ENCODE data around the gene PPP1R12B. TPM values are rescaled to one million over a fixed set of nuclear protein-coding genes. Genes with fewer than 3 reads are reported as not detected.
"Not testable (repeated sequence)": the region's sequence is repeated elsewhere in the genome, so short reads cannot be mapped to it uniquely, and the experiment has no call there.

The PPP1R12B gene
- total RNA-seq, 1 donor from 2014 or later: 14.6 TPM

GRCh38 chr1:202575918-202576653 is 227.6 kb downstream of the PPP1R12B start:
- no peak for ATAC-seq
- no peak for DNase-seq (ENCODE audit: low spot score)

GRCh38 chr1:202576816-202577215 is 228.3 kb downstream of the PPP1R12B start:
- ATAC-seq (no peak), DNase-seq (ENCODE audit: low spot score) (no peak)

- no peak for ATAC-seq
- no peak for DNase-seq (ENCODE audit: low spot score)
Observed at GRCh38 chr1:202577381-202577780, 228.9 kb downstream of the PPP1R12B start.

- ATAC-seq (no peak), DNase-seq (ENCODE audit: low spot score) (no peak)
Observed at GRCh38 chr1:202578001-202578504, 229.6 kb downstream of the PPP1R12B start.

- ATAC-seq (no peak), DNase-seq (ENCODE audit: low spot score) (no peak)
Observed at GRCh38 chr1:202578565-202578964, 230.1 kb downstream of the PPP1R12B start.

- ATAC-seq: no peak
- no peak for DNase-seq (ENCODE audit: low spot score)
Observed at GRCh38 chr1:202579806-202580205, 231.3 kb downstream of the PPP1R12B start.

- ATAC-seq: no peak
- DNase-seq (ENCODE audit: low spot score): no peak
Observed at GRCh38 chr1:202580619-202581018, 232.1 kb downstream of the PPP1R12B start.

GRCh38 chr1:202582350-202582749 is 233.9 kb downstream of the PPP1R12B start:
- not testable (repeated sequence) for ATAC-seq; DNase-seq (ENCODE audit: low spot score)

GRCh38 chr1:202584707-202585589 is 236.4 kb downstream of the PPP1R12B start:
- ATAC-seq (no peak), DNase-seq (ENCODE audit: low spot score) (no peak)

GRCh38 chr1:202585590-202585933 is 237.1 kb downstream of the PPP1R12B start:
- ATAC-seq (no peak), DNase-seq (ENCODE audit: low spot score) (no peak)

GRCh38 chr1:202586018-202586821 is 237.7 kb downstream of the PPP1R12B start:
- DNase-seq (ENCODE audit: low spot score) (no peak), ATAC-seq (no peak)

- no peak for DNase-seq (ENCODE audit: low spot score)
- no peak for ATAC-seq
Observed at GRCh38 chr1:202586871-202587270, 238.4 kb downstream of the PPP1R12B start.

- DNase-seq (ENCODE audit: low spot score) (no peak), ATAC-seq (no peak)
Observed at GRCh38 chr1:202587859-202588485, 239.5 kb downstream of the PPP1R12B start.

GRCh38 chr1:202588503-202589189 is 240.1 kb downstream of the PPP1R12B start:
- ATAC-seq: no peak
- no peak for DNase-seq (ENCODE audit: low spot score)

GRCh38 chr1:202589190-202589930 is 240.9 kb downstream of the PPP1R12B start:
- ATAC-seq (peak; percentile 76), DNase-seq (ENCODE audit: low spot score) (peak; percentile 62)

GRCh38 chr1:202590126-202590525 is 241.6 kb downstream of the PPP1R12B start:
- DNase-seq (ENCODE audit: low spot score) (no peak), ATAC-seq (no peak)

GRCh38 chr1:202590975-202591411 is 242.5 kb downstream of the PPP1R12B start:
- no peak for DNase-seq (ENCODE audit: low spot score)
- no peak for ATAC-seq

- no peak for ATAC-seq
- DNase-seq (ENCODE audit: low spot score): no peak
Observed at GRCh38 chr1:202591515-202591914, 243.0 kb downstream of the PPP1R12B start.

- ATAC-seq: no peak
Observed at GRCh38 chr1:202592146-202592545, 243.6 kb downstream of the PPP1R12B start.

More at GRCh38 chr1:202592146-202592545, 243.6 kb downstream of the PPP1R12B start:
- no peak for DNase-seq (ENCODE audit: low spot score)
